ENCODE measurements around the gene ZDHHC16. TPM values are rescaled to one million over a fixed set of nuclear protein-coding genes. Genes with fewer than 3 reads are reported as not detected.

ZDHHC16 gene
- total RNA-seq, 1 donor from 2014 or later, result 41.4 TPM

- Mint-ChIP-seq H3K9me3 (no peaks in the 10 kb centered on the region), H3K27me3 (ENCODE audit: low read depth) (no peaks in the 10 kb centered on the region), H3K27ac (peak overlapping the region; percentile 93), H3K4me1 (peaks cover 23% of the 10 kb centered on the region), H3K36me3 (peaks cover 20% of the 10 kb centered on the region), H3K4me3 (peak overlapping the region; percentile 90)
- DNase-seq (ENCODE audit: low spot score in 2 of 2, unreplicated experiment in 2 of 2), result no peak
- no peak for TF ChIP-seq CTCF (IDR thresholded peaks at IDR 0.05; ENCODE audit: unreplicated experiment)
These were observed 18.3 kb upstream of the ZDHHC16 start for GRCh38 chr10:97427571-97428179.

- no peak for TF ChIP-seq CTCF (IDR thresholded peaks at IDR 0.05; ENCODE audit: unreplicated experiment)
- Mint-ChIP-seq H3K4me1 (peaks cover 23% of the 10 kb centered on the region), H3K36me3 (peaks cover 17% of the 10 kb centered on the region), H3K4me3 (peak overlapping the region; percentile 67), H3K27ac (peak overlapping the region; percentile 93), H3K27me3 (ENCODE audit: low read depth) (no peaks in the 10 kb centered on the region), H3K9me3 (no peaks in the 10 kb centered on the region)
- DNase-seq (ENCODE audit: low spot score in 2 of 2, unreplicated experiment in 2 of 2), result no peak
These were observed 17.4 kb upstream of the ZDHHC16 start for GRCh38 chr10:97428572-97428981.

- H3K27me3 Mint-ChIP-seq (ENCODE audit: low read depth), result no peaks in the 10 kb centered on the region
- H3K36me3 Mint-ChIP-seq, result peaks cover 33% of the 10 kb centered on the region
- peak overlapping the region; percentile 21 for H3K27ac Mint-ChIP-seq
- no peak for TF ChIP-seq CTCF (IDR thresholded peaks at IDR 0.05; ENCODE audit: unreplicated experiment)
- H3K4me1 Mint-ChIP-seq, result peaks cover 5% of the 10 kb centered on the region
- no peaks in the 10 kb centered on the region for H3K9me3 Mint-ChIP-seq
- H3K4me3 Mint-ChIP-seq, result no peak overlapping the region
- DNase-seq (ENCODE audit: low spot score in 2 of 2, unreplicated experiment in 2 of 2), result no peak
These were observed 11.9 kb upstream of the ZDHHC16 start for GRCh38 chr10:97434055-97434454.

GRCh38 chr10:97434557-97434956 is 11.4 kb upstream of the ZDHHC16 start:
- peaks cover 31% of the 10 kb centered on the region for H3K36me3 Mint-ChIP-seq

GRCh38 chr10:97435211-97435610 is 10.8 kb upstream of the ZDHHC16 start:
- Mint-ChIP-seq H3K36me3 (peaks cover 34% of the 10 kb centered on the region), H3K9me3 (no peaks in the 10 kb centered on the region), H3K27ac (no peak overlapping the region), H3K27me3 (ENCODE audit: low read depth) (no peaks in the 10 kb centered on the region), H3K4me1 (no peaks in the 10 kb centered on the region), H3K4me3 (no peak overlapping the region)
- TF ChIP-seq CTCF (IDR thresholded peaks at IDR 0.05; ENCODE audit: unreplicated experiment), result no peak
- DNase-seq (ENCODE audit: low spot score in 2 of 2, unreplicated experiment in 2 of 2), result no peak

More at GRCh38 chr10:97434557-97434956, 11.4 kb upstream of the ZDHHC16 start:
- no peak for DNase-seq (ENCODE audit: low spot score in 2 of 2, unreplicated experiment in 2 of 2)
- Mint-ChIP-seq H3K9me3 (no peaks in the 10 kb centered on the region), H3K27ac (no peak overlapping the region), H3K27me3 (ENCODE audit: low read depth) (no peaks in the 10 kb centered on the region), H3K4me3 (no peak overlapping the region), H3K4me1 (no peaks in the 10 kb centered on the region)
- no peak for TF ChIP-seq CTCF (IDR thresholded peaks at IDR 0.05; ENCODE audit: unreplicated experiment)
